Sigmoid colon (tissue), 7 donors: ENCODE results near the gene CAPN13. TPM values are rescaled to one million over a fixed set of nuclear protein-coding genes. Genes with fewer than 3 reads are reported as not detected.

ENCODE experiments used
- DNase-seq: peaks from one replicate; pipeline ENCODE4 v3.0.0-alpha.2; 2019
- H3K27ac ChIP-seq, 4 donors: fragments of 200-600 bp; sonication (generic); one replicate each; pipeline ENCODE4 v1.5.1; 2016 to 2019; ENCODE audit warnings: mild to moderate bottlenecking in 1 of 4
- H3K27me3 ChIP-seq, 3 donors: fragments of 200-600 bp; sonication (generic); one replicate each; pipeline ENCODE4 v1.5.1; 2019; ENCODE audit warnings: mild to moderate bottlenecking in 1 of 3
- H3K36me3 ChIP-seq, 4 donors: fragments of 200-600 bp; sonication (generic); one replicate each; pipeline ENCODE4 v1.5.1; 2016 to 2019
- H3K4me1 ChIP-seq, 4 donors: fragments of 200-600 bp; sonication (generic); one replicate each; pipeline ENCODE4 v1.5.1; 2017 to 2019
- H3K4me3 ChIP-seq, 4 donors: fragments of 200-600 bp; sonication (generic); one replicate each; pipeline ENCODE4 v1.5.1; 2017 to 2019; ENCODE audit warnings: mild to moderate bottlenecking in 2 of 4, moderate library complexity in 1 of 4
- H3K9me3 ChIP-seq, 4 donors: fragments of 200-600 bp in 3 of 4; sonication (generic) in 3 of 4; one replicate each; pipeline versions ENCODE4 v1.5.1 to v1.6.1; 2013 to 2019
- CTCF ChIP-seq, 4 experiments: fragments of 450-650 bp in 3 of 4; fragments of 200-600 bp in 1 of 4; IDR thresholded peaks; one replicate each; pipeline ENCODE4 v1.5.1; 2016 to 2019; ENCODE audit warnings: antibody characterized with exemption in 4 of 4, mild to moderate bottlenecking in 3 of 4, moderate library complexity in 2 of 4
- EP300 ChIP-seq, 4 donors: sonication (generic); formaldehyde crosslinking; IDR thresholded peaks; one replicate each; pipeline ENCODE4 v1.6.1; 2017; ENCODE audit warnings: antibody characterized with exemption in 4 of 4
- POLR2A ChIP-seq, 2 donors: fragments of 450-650 bp; IDR thresholded peaks; one replicate each; pipeline ENCODE4 v1.6.1; 2016; ENCODE audit warnings: antibody characterized with exemption in 2 of 2, mild to moderate bottlenecking in 2 of 2, moderate library complexity in 2 of 2
- POLR2AphosphoS5 ChIP-seq, 4 donors: sonication (generic); formaldehyde crosslinking; IDR thresholded peaks; one replicate each; pipeline ENCODE4 v1.6.1; 2017; ENCODE audit warnings: antibody characterized with exemption in 4 of 4
- WGBS, 2 donors: extraction: QIAGEN DNeasy Blood & Tissue Kit; methylation state at CpG; one replicate each; pipeline ENCODE4 v1.1.7; 2013; 5-methylcytosine and 5-hydroxymethylcytosine counted together
- intact Hi-C: fragments of 100-400 bp; cut with DNase I; formaldehyde crosslinking; loops from one replicate; pipeline ENCODE4 v1.15.1; 2023
- polyA plus RNA-seq, 3 donors: library from polyadenylated mRNA; stranded (reverse); fragments of 200-250 nt; gene quantifications; one replicate each; pipeline ENCODE4 v1.2.3, GENCODE V29; 2013
- total RNA-seq, 4 donors: library from RNA; depleted of rRNA; stranded (reverse); fragments of >200 nt; gene quantifications; one replicate each; pipeline ENCODE4 v1.1.0, GENCODE V29; 2016
- donor health status: healthy with polysubstance abuse.
- donor health status: Bipolar disorder and iron deficiency.
- donor health status: healthy.

Gene CAPN13
- total and polyA plus RNA-seq, 7 donors: 11.4 to 17.3 (median 12.2) TPM; not detected in 4

- DNase-seq: no peak
- H3K9me3 ChIP-seq: peaks cover 0 to 15% (median 2%) of the 10 kb centered on the region in 4 donors
- H3K36me3 ChIP-seq: no peaks in the 10 kb centered on the region
- no peak overlapping the region for H3K4me3 ChIP-seq
- H3K4me1 ChIP-seq: peaks cover 0 to 6% (median 5%) of the 10 kb centered on the region in 4 donors
- TF ChIP-seq EP300 (IDR thresholded peaks at IDR 0.05) (no peak), CTCF (IDR thresholded peaks at IDR 0.05) (no peak), POLR2A (IDR thresholded peaks at IDR 0.05) (no peak), POLR2AphosphoS5 (IDR thresholded peaks at IDR 0.05) (no peak)
- WGBS, 2 donors: 94% methylated on average over 10 of the region's 10 CpGs
- intact Hi-C loops: loop anchor here (10.0 kb wide), 1 partner anchor 401 kb away; no protein-coding TSS in a partner anchor
- H3K27ac ChIP-seq: no peak overlapping the region
- H3K27me3 ChIP-seq: no peaks in the 10 kb centered on the region
These were observed 101.3 kb downstream of the CAPN13 start for GRCh38 chr2:30705711-30706533.

- Histone ChIP-seq H3K27me3 (no peaks in the 10 kb centered on the region), H3K36me3 (no peaks in the 10 kb centered on the region), H3K27ac (peak overlapping the region in 1 of 4 donors; percentile 5), H3K4me3 (no peak overlapping the region), H3K9me3 (peaks cover 0 to 15% (median 2%) of the 10 kb centered on the region in 4 donors), H3K4me1 (peaks cover 0 to 6% (median 5%) of the 10 kb centered on the region in 4 donors)
- TF ChIP-seq POLR2A (IDR thresholded peaks at IDR 0.05): no peak
- no peak for TF ChIP-seq CTCF (IDR thresholded peaks at IDR 0.05)
- no peak for TF ChIP-seq EP300 (IDR thresholded peaks at IDR 0.05)
- TF ChIP-seq POLR2AphosphoS5 (IDR thresholded peaks at IDR 0.05): no peak
- 87 to 91% methylated on average over 5 of the region's 5 CpGs for WGBS, 2 donors
- no peak for DNase-seq
- intact Hi-C loops: loop anchor here (10.0 kb wide), 1 partner anchor 400 kb away; no protein-coding TSS in a partner anchor
These were observed 102.2 kb downstream of the CAPN13 start for GRCh38 chr2:30705056-30705455.

GRCh38 chr2:30704309-30705020 lies 102.8 kb downstream of the CAPN13 start:
- Histone ChIP-seq H3K4me1 (peaks cover 0 to 6% (median 5%) of the 10 kb centered on the region in 4 donors), H3K36me3 (no peaks in the 10 kb centered on the region), H3K9me3 (peaks cover 0 to 15% (median 2%) of the 10 kb centered on the region in 4 donors), H3K27ac (peak overlapping the region in 1 of 4 donors; percentile 5), H3K27me3 (no peaks in the 10 kb centered on the region), H3K4me3 (no peak overlapping the region)
- intact Hi-C loops: loop anchor here (10.0 kb wide), 1 partner anchor 400 kb away; no protein-coding TSS in a partner anchor
- WGBS, 2 donors: 84 to 91% methylated on average over 3 of the region's 3 CpGs
- TF ChIP-seq POLR2AphosphoS5 (IDR thresholded peaks at IDR 0.05): no peak
- TF ChIP-seq CTCF (IDR thresholded peaks at IDR 0.05): no peak
- TF ChIP-seq EP300 (IDR thresholded peaks at IDR 0.05): no peak
- TF ChIP-seq POLR2A (IDR thresholded peaks at IDR 0.05): no peak
- no peak for DNase-seq

GRCh38 chr2:30702694-30703093 lies 104.6 kb downstream of the CAPN13 start:
- Histone ChIP-seq H3K4me3 (no peak overlapping the region), H3K9me3 (peaks cover 0 to 15% (median 2%) of the 10 kb centered on the region in 4 donors), H3K27ac (no peak overlapping the region), H3K4me1 (peaks cover 0 to 6% (median 2%) of the 10 kb centered on the region in 4 donors), H3K27me3 (no peaks in the 10 kb centered on the region), H3K36me3 (no peaks in the 10 kb centered on the region)
- intact Hi-C loops: loop anchor here (10.0 kb wide), 1 partner anchor 398 kb away; no protein-coding TSS in a partner anchor
- no peak for DNase-seq
- WGBS, 2 donors: 92% methylated on average over 1 of the region's 1 CpG
- TF ChIP-seq EP300 (IDR thresholded peaks at IDR 0.05) (no peak), POLR2AphosphoS5 (IDR thresholded peaks at IDR 0.05) (no peak), CTCF (IDR thresholded peaks at IDR 0.05) (no peak), POLR2A (IDR thresholded peaks at IDR 0.05) (no peak)
